HG03025 (cell line): ENCODE results near the gene ZNF777.
A peak's percentile ranks its signal among the peaks of the same experiment; 100 is the strongest.
"Not testable (repeated sequence)": the region's sequence is repeated elsewhere in the genome, so short reads cannot be mapped to it uniquely, and the experiment has no call there.

ENCODE experiments used
- ATAC-seq: cut with Tn5 transposase; IDR thresholded peaks from one replicate; pipeline ENCODE4 v1.9.1; 2021; ENCODE audit warnings: mild to moderate bottlenecking, moderate library complexity; ENCODE audit not compliant: unreplicated experiment, low FRiP score

The ZNF777 gene

DNA sequence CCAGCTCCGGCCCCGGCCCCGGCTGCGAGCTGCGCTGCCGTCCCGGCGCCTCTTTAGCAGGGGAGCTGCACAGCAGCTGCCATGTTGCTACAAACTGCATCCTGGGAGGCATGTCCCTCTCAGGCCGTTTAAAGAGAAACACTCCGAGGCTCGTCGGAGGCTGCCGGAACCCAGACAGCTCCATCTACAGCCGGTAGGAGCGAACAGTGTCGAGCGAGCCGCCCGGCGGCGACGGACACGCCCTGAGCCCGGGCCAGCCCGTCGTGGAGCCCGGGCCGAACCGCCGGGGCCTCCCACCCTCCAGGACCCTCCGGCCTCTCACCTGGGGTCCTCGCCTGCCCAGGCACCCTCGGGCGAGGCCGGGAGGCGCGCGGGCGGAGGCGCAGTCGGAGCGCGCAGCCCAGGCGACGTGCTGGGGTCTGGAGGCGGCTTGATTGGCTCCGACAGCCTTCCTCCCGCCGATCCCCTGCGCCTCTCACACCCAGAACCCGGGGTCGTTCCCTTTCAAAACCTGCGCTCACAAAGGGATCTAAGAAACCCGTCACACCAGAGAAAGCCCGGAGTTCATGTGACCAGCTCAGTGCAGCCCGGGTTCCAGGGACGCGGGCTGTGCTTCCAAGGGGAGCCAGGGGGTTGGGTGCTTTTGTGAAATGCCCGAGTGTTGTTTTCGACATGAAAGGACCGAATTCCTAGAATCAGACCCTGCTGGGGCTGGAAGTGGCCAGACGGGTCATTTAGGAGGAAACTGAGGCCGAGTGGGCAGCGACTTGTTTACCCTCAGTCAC is at the start of gene ZNF777:
Gene ZNF777 (minus strand): TSS at position 570 of the 785 bp plus-strand sequence. CDS start 5,040 bp downstream, outside the sequence.
- peak; percentile 96 for ATAC-seq

DNA sequence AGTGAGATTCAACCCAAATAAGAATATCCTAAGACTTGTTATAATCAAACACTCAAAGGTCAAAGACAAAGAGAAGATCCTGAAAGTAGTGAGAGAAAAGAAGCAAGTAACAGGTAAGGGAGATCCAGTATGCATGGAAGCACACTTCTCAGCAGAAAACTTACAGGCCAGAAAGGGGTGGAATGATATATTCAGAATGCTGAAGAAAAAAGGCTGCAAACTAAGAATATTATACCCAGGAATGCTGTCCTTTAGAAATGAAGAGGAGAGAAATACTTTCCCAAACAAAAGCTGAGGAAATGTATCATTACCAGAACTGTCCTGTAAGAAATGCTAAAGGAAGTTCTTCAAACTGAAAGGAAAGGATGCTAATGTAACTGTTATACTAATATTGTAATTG is 49.4 kb upstream of the ZNF777 start:
- ATAC-seq = no peak

DNA sequence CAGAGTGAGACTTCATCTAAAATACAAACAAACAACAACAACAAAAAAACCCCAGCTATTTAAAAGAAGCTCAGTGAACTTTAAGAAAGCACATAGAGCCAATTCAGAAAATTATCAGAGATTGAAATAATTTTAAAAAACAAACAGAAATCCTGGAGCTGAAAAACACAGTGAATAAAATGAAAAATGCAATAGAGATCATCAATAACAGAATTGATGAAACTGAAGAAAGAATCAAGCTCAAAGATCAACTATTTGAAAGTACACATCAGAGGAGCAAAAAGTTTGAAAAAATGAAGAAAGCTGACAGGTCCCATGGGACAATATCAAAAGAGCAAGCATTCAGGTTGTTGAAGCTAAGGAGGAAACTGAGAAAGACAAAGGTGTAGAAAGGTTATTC is 48.9 kb upstream of the ZNF777 start:
- no peak for ATAC-seq

DNA sequence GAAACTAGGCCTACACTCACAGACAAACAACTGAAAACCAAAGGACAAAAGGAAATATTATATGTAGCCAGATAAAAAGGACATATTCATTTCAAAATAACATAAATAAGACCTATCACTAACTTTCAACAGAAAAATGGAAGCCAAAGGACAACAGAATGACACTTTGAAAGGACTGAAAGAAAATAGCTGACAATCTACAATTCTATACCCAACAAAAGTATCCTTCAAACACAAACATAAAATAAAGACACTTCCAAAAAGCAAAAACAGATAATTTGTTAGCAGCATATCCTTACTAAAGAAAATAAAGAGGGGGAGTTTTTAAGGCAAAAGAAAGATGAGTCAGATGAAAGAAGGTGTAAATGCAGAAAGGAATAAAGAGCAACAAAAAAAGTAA is 44.7 kb upstream of the ZNF777 start:
- ATAC-seq = no peak

DNA sequence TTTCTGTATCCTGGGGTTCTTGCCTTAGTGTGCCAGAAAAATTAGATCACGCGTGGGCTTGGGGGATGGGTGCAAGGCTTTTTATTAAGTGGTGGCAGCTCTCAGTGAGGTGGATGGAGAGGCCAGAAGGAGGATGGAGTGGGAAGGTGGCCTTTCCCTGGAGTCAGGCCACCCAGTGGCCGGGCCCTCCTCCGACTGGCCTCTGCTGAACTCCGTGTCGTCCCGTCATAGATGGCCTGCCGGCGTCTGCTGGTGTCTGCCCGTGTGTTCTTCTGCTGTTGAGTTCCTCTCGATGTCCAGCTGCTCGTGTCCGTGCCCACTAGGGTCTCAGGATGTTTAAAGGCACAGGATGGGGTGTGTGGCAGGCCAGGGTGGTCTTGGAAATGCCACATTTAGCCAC is 40.8 kb upstream of the ZNF777 start:
- no peak for ATAC-seq

DNA sequence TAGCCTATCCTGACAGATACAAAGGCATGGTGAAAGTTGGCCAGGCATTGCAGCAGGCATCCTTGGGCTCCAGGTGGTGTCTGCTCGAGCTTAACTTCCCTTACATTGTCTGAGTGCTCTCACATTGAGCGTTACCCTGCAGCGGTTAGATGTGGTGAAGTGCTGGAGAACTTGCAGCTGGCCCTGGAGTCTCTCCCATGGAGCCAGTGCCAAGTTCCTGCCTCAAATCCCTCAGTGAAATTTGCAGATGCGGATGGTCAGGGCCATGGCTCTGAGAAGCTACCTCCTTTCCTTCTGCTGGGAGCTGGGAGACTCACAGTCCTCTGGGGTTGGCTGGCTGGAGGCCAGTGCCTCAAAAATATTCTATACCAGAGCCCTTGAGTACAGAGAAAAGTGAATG is 40.0 kb upstream of the ZNF777 start:
- ATAC-seq = no peak

DNA sequence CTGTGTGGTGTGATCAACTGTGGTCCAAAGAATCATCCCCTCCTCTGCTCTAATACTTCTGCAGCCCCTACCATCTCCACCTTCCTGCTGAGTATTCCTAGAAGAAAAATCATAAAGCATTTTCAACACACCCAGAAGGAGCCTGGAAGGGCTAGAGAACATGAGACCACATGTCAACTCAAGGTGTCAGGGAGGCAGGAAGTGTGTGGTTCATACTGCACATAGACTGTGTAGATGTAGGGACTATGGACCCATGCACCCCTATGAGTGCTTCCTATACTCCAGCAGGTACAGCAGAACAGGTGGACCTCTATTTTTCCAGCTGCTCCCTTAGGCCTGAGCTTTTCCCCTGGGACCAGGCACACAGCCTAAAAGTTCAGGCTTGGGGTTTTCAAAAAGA is 39.3 kb upstream of the ZNF777 start:
- no peak for ATAC-seq

DNA sequence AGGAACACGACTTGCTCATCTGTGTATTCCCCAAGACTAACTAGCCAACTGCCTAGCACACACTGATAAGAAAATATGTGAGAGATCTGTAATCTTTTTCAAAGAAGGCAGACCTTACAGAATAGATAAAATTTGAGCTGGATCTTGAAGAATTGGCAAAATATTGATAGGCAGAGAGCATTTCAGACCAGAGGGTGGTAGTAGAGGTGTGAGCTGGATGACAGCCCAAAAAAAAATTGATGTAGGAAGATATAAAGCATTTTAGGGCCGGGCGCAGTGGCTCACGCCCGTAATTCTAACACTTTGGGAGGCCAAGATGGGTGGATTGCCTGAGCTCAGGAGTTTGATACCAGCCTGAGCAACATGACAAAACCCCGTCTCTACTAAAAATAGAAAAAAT is 37.9 kb upstream of the ZNF777 start:
- ATAC-seq = no peak

DNA sequence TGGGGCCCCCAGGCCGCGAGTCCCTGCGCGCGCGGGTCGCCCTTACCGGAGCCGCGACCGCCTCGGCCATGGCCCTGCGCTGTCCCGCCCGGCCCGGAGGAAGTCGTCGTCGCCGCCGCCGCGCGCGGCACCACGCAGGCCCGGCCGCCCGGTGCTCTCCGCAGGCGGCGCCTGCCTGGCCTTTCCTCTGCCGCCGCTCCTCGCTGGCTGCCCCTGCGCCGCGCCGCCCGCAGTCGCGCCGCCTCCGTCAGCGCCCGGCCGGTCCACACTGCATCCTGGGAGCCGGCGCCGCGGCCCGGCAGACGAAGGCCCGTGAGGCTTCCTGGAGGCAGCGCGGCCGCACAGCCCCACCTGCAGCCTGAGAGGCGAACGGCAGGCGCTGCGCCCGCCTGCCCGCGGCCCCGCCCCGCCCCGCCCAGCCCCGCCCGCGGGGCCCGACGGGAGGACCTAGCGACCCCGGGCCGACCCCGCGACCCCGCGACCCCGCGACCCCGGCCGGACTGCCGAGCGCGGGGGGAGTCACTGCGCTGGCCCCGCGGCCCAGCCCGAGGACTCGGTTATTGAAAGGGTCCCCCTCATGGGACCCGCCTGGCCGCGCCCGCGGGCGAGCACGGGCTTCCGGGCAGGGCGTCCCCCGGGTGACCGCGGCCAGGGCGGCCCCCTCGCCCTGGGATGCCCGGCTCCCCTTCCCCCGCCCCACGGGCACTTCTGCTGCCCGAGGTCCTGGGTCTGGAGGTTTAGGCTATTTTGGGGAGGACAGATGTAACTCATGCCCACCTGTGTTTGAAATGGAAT is 36.8 kb upstream of the ZNF777 start, which contains the start of gene ZNF746:
Gene ZNF746 (minus strand): TSS at position 343 of the 795 bp plus-strand sequence. CDS start 273 bp downstream, at position 70.
- ATAC-seq = peak; percentile 93

DNA sequence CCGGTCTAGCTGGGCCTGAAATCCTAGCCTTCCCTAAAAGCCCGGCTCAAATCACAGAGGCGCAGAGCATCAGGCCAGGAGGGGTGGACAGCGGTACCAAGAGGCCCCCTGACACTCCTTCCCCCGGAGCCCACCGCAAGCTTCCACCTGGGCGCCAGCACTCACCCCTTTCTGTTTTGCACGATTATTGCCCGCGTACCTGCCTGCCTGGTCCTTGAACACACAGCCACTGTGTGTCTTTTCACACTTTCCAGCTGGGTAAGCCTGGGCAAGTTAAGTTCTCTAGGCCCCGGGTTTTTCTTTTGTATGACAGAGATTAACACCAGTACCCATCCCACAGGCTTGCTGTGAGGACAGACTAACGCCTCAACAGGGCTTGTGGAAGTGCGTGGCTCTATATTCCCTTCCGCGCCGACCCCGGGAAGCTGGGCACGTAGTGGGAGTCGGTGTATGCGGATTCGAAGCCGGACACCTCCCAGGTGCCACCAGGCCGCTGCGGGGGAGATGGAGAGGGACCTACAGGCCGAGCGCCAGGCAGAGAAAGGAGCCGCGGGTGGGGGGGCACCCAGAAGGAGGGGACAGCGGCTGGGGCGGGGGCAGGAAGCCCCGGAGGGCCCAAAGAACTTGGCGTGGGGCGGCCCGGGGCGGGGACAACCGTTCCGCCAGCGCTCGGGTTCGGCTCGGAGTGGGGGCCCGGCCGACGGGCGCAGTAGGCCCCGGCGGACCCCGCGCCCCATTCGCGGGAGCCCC is 36.0 kb upstream of the ZNF777 start:
- ATAC-seq = peak; percentile 37

DNA sequence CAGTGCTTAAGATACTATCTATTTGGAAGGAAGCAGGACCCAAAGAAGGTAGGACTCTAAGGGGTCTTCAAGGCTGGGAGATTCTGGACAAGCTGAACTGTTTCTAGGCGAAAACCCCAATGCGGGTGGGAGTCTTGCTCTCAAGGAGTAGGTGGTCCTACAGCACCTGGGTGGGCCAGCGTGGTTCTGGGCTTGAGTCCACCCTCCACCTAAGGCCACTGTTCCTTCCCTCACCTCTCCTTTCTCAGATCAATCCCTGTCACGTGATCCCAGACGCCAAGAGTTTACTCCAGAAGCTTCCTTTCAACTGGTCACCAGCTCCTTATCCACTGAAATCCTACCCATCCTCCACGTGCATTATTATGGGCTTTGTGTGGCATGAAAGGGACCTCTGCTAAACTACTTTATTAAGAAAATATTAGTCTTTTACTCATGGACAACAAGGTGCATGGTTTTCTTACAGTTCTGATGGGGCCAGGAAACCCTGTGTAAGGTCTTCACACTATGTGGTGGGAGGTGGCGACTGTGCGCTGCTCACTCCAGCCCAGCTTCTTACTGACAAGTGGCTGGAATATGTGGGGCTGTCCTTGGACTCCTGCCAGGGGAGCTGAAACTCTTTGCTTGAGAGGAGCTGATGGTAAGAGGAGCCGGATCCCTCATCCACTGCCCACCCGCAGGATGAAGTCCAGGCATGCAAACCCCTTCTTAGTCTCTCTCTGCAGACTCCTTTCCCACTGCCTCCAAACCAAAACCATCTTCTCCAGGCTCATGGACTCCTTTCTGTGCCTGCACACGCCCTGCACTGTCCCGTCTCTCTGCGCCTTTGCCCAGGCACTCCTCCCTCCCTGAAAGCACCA is 35.2 kb upstream of the ZNF777 start:
- no peak for ATAC-seq

DNA sequence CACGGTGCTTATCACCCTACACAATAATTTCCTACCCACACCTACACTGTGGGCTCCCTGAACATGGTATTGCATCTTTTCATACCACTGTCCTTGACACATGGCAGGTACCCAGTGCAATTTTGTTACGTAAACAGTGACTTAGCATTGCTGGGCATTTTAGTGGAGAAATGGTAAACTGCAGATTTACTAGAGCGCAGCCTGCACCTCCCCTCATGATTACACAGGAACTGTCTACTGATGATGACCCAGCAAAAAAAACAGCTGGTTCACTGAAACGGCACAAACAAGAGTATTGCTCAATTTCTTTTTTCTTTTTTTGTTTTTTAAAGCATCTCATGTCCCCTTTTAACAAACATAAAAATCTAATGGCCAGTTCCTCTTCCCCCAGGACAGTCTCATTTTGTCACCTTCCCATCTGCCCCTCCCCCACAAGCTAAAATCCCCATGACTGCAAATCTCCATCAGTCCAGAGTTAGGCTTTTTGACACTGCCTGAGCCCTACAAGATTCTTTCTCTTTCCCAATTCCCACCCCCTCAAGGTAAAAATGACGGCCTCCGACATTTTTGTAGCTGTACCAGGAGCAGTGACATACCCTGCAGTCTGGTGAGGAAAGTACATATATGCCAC is 34.0 kb upstream of the ZNF777 start:
- no peak for ATAC-seq

DNA sequence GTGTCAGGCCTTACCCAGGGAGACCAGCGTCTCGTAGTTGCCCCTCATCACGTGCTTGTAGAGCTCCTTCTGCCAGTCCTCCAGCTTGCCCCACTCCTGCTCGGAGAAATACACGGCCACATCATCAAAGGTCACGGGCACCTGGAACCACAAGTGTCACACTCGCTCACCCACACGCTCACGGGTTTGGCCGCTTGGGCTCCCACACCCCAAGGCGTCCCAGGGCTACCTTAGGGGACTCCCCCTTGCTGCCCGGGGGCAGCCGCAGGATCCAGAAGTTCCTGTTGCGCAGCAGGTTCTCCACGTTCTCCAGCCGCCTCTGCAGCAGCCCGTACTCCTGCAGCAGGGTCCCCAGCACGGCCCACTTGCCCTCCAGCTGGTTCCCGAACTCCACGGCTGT is 33.1 kb upstream of the ZNF777 start:
- ATAC-seq = not testable (repeated sequence)

DNA sequence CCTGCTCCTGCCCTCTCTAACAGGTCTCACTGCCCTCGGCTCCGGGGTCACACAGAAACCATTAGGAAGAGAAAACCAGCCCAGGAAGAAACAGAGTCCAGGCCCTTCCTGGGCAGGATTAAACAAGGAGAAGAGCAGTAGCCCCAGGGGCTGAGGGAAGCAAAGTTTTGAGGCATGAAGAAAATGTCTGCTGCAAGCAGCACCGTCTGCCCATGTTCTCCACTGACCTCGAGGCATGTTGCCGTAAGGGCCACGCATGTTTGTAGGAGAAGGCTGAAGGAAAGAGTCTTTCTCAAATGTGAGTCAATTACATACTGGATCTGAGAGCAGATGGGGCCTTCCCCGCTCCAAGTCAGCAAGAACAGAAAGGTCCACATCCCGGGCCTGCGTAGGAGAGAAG is 32.5 kb upstream of the ZNF777 start:
- ATAC-seq = no peak

DNA sequence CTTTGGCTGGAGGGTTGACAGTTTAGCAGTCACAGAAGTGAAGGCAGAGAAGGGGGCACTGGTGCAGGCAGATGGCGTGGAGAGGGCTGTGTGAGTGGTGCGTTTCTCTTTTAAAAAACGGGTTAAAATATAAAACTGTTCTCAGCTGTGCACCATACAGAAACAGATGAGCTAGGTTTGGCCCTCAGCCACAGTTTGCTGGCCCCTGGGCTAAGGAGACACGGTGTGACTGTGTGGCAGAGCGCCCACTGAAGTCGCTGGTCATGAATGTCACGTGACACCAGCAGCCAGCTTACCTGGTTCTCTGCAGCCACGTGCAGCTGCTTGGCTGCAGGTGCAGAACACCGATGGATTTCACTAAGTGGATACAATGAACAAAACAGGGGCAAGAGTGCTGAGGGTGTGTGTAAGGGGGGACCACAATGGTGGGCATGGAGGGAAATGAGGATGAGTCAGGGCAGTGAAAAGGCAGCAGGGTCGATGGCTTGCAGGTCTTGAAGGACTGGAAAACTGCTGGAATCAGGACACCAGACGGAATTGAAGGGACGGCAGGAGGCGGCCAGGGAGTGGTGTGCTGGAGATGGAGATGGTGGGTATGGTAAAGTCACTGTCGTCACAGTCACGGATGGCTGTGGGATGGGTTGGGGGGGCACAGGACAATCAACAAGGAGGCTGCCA is 29.4 kb upstream of the ZNF777 start:
- no peak for ATAC-seq

DNA sequence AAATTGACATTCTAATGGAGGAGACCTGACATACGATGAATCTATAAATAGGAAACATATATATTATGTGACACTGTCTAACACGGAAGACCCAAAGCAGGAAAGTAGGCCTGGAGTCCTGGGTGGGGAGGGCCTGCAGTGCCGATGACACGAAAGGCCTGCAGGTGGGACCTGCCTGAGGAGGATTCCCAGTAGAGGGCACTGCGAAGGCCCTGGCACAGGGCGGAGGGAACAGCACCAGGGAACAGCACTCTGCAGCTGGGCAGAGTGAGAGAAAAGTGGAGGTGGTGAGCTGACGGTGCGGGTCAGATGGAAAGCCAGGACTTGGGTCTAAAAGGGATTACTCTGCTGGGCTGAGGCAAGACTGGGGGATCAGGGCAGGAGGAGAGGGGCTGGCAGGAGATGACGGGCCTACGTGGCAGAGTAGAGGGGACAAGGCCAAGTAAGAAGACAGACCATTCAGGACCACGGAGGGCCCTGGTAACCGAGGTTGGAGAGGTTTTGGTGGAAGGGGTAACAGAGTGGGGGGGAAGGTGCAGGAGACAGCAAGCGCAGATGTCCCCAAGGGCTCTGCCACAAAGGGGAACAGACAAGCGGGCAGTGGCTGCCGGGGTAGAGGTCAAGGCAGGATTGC is 28.6 kb upstream of the ZNF777 start:
- ATAC-seq = no peak

DNA sequence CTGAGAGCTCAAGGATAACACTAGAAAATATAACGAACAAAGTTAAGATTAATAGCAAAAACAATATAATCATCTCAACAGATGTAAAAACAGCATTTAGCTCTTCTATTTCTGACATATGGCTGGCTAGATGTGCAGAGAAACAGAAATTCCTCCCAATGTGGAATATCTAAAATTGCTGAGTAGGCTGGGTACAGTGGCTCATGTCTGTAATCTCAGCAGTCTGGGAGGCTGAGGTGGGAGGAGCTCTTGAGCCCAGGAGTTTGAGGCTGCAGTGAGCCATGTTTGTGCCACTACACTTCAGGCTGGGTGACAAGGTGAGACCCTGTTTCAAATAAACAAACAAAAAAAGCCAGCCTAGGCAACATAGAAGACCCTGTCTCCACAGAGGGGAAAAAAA is 18.7 kb upstream of the ZNF777 start:
- no peak for ATAC-seq

DNA sequence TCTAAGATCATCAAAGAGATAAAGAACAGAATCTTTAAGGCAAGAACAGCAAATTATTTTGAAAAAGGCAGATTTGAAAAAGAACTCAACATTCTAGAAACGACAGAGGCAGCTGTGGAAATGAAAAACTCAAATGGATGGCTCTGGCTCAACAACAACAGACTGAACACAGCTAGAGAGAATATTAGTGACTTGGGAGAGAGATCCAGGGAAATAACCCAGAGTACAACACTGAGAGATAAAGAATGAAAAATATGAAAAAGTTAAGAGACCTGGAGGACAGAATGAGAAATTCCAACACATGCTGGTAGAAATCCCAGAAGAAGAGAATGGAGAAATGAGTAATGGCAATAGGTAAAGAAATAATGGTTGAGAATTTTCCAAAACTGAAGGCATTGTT is 17.9 kb upstream of the ZNF777 start:
- no peak for ATAC-seq
